ENCODE results near the gene CALY. TPM values are rescaled to one million over a fixed set of nuclear protein-coding genes. Genes with fewer than 3 reads are reported as not detected.

CALY gene
- total and polyA plus RNA-seq, 7 donors = 0.05 TPM; not detected in 6

- Histone ChIP-seq H3K9me3 (no peaks in the 10 kb centered on the region), H3K4me3 (no peak overlapping the region), H3K27ac (no peak overlapping the region), H3K4me1 (no peaks in the 10 kb centered on the region), H3K36me3 (ENCODE audit: insufficient read depth in 1 of 2, low read depth in 1 of 2) (peaks cover 4 to 55% of the 10 kb centered on the region in 2 donors), H3K27me3 (ENCODE audit: insufficient read depth in 3 of 3, low read length in 2 of 3) (no peaks in the 10 kb centered on the region)
- DNase-seq (no peak), ATAC-seq (no peak)
- intact Hi-C loops (cut with DNase I) = no loop called here
- WGBS, 3 donors = 83 to 94% (median 87%) methylated on average over 13 of the region's 13 CpGs
- TF ChIP-seq CTCF (IDR thresholded peaks at IDR 0.05) = no peak
These were observed 26.1 kb upstream of the CALY start for GRCh38 chr10:133362846-133363245.

GRCh38 chr10:133361773-133362441, 25.2 kb upstream of the CALY start:
- WGBS, 3 donors = 75 to 81% (median 76%) methylated on average over 18 of the region's 18 CpGs
- no peak for DNase-seq
- no peaks in the 10 kb centered on the region for H3K27me3 ChIP-seq (ENCODE audit: insufficient read depth in 3 of 3, low read length in 2 of 3)
- ATAC-seq = no peak
- H3K4me1 ChIP-seq = no peaks in the 10 kb centered on the region
- no peak overlapping the region for H3K27ac ChIP-seq
- no peak for TF ChIP-seq CTCF (IDR thresholded peaks at IDR 0.05)
- intact Hi-C loops (cut with DNase I) = no loop called here
- H3K36me3 ChIP-seq (ENCODE audit: insufficient read depth in 1 of 2, low read depth in 1 of 2) = peaks cover 4 to 52% of the 10 kb centered on the region in 2 donors
- H3K9me3 ChIP-seq = no peaks in the 10 kb centered on the region
- no peak overlapping the region for H3K4me3 ChIP-seq

- TF ChIP-seq CTCF (IDR thresholded peaks at IDR 0.05) = no peak
- no peak for ATAC-seq
- intact Hi-C loops (cut with DNase I) = no loop called here
These were observed 24.5 kb upstream of the CALY start for GRCh38 chr10:133361227-133361626.

GRCh38 chr10:133359972-133360610, 23.4 kb upstream of the CALY start:
- WGBS, 3 donors = 80 to 84% (median 81%) methylated on average over 17 of the region's 17 CpGs

More at GRCh38 chr10:133361227-133361626, 24.5 kb upstream of the CALY start:
- no peak for DNase-seq
- 83 to 87% (median 87%) methylated on average over 5 of the region's 5 CpGs for WGBS, 3 donors
- H3K4me1 ChIP-seq = peaks cover 4% of the 10 kb centered on the region
- H3K36me3 ChIP-seq (ENCODE audit: insufficient read depth in 1 of 2, low read depth in 1 of 2) = peaks cover 4 to 45% of the 10 kb centered on the region in 2 donors
- no peak overlapping the region for H3K4me3 ChIP-seq
- no peaks in the 10 kb centered on the region for H3K9me3 ChIP-seq
- no peak overlapping the region for H3K27ac ChIP-seq
- no peaks in the 10 kb centered on the region for H3K27me3 ChIP-seq (ENCODE audit: insufficient read depth in 3 of 3, low read length in 2 of 3)

More at GRCh38 chr10:133359972-133360610, 23.4 kb upstream of the CALY start:
- Histone ChIP-seq H3K4me1 (peaks cover 4% of the 10 kb centered on the region), H3K27ac (no peak overlapping the region), H3K27me3 (ENCODE audit: insufficient read depth in 3 of 3, low read length in 2 of 3) (peaks cover 0 to 8% (median 0%) of the 10 kb centered on the region in 3 donors), H3K4me3 (no peak overlapping the region), H3K9me3 (no peaks in the 10 kb centered on the region), H3K36me3 (ENCODE audit: insufficient read depth in 1 of 2, low read depth in 1 of 2) (peaks cover 4 to 34% of the 10 kb centered on the region in 2 donors)
- TF ChIP-seq CTCF (IDR thresholded peaks at IDR 0.05) = no peak
- DNase-seq (no peak), ATAC-seq (no peak)
- intact Hi-C loops (cut with DNase I) = no loop called here

Data from psoas muscle (tissue), 8 donors.